ENCODE results near the gene SYP.

Gene SYP

GRCh38 chrX:49199906-49200771 lies at the start of gene SYP:
Gene SYP (minus strand): TSS chrX:49200193. CDS start chrX:49200186, 7 bp downstream.
- peak; percentile 74 to 82 (median 78) for DNase-seq (ENCODE audit: low read depth in 2 of 3, low spot score in 1 of 3)

- no peak for DNase-seq (ENCODE audit: low read depth in 2 of 3, low spot score in 1 of 3)
These were observed 49.6 kb upstream of the SYP start for GRCh38 chrX:49249616-49250015.

GRCh38 chrX:49249071-49249470 lies 49.1 kb upstream of the SYP start:
- DNase-seq (ENCODE audit: low read depth in 2 of 3, low spot score in 1 of 3): no peak

- no peak for DNase-seq (ENCODE audit: low read depth in 2 of 3, low spot score in 1 of 3)
These were observed 48.2 kb upstream of the SYP start for GRCh38 chrX:49247916-49248811.

- no peak for DNase-seq (ENCODE audit: low read depth in 2 of 3, low spot score in 1 of 3)
These were observed 47.4 kb upstream of the SYP start for GRCh38 chrX:49247346-49247745.

- no peak for DNase-seq (ENCODE audit: low read depth in 2 of 3, low spot score in 1 of 3)
These were observed 46.5 kb upstream of the SYP start for GRCh38 chrX:49246541-49246940.

- no peak for DNase-seq (ENCODE audit: low read depth in 2 of 3, low spot score in 1 of 3)
These were observed 44.2 kb upstream of the SYP start for GRCh38 chrX:49244207-49244606.

GRCh38 chrX:49243166-49243565 lies 43.2 kb upstream of the SYP start:
- no peak for DNase-seq (ENCODE audit: low read depth in 2 of 3, low spot score in 1 of 3)

- DNase-seq (ENCODE audit: low read depth in 2 of 3, low spot score in 1 of 3): no peak
These were observed 42.6 kb upstream of the SYP start for GRCh38 chrX:49242545-49243066.

GRCh38 chrX:49238735-49239134 lies 38.7 kb upstream of the SYP start:
- no peak for DNase-seq (ENCODE audit: low read depth in 2 of 3, low spot score in 1 of 3)

- DNase-seq (ENCODE audit: low read depth in 2 of 3, low spot score in 1 of 3): no peak
These were observed 37.1 kb upstream of the SYP start for GRCh38 chrX:49237060-49237459.

GRCh38 chrX:49233887-49234555 lies 34.0 kb upstream of the SYP start:
- DNase-seq (ENCODE audit: low read depth in 2 of 3, low spot score in 1 of 3): no peak

- no peak for DNase-seq (ENCODE audit: low read depth in 2 of 3, low spot score in 1 of 3)
These were observed 33.2 kb upstream of the SYP start, which contains the start of gene CACNA1F for GRCh38 chrX:49233176-49233575. Gene CACNA1F (minus strand): TSS chrX:49233340. CDS start chrX:49233309, 31 bp downstream.

GRCh38 chrX:49232525-49232924 lies 32.5 kb upstream of the SYP start:
- no peak for DNase-seq (ENCODE audit: low read depth in 2 of 3, low spot score in 1 of 3)

- DNase-seq (ENCODE audit: low read depth in 2 of 3, low spot score in 1 of 3): no peak
These were observed 31.5 kb upstream of the SYP start for GRCh38 chrX:49231333-49232000.

- peak; percentile 27 to 59 (median 52) for DNase-seq (ENCODE audit: low read depth in 2 of 3, low spot score in 1 of 3)
These were observed 30.7 kb upstream of the SYP start for GRCh38 chrX:49230500-49231232.

- no peak for DNase-seq (ENCODE audit: low read depth in 2 of 3, low spot score in 1 of 3)
These were observed 28.2 kb upstream of the SYP start for GRCh38 chrX:49228185-49228584.

- DNase-seq (ENCODE audit: low read depth in 2 of 3, low spot score in 1 of 3): no peak
These were observed 27.7 kb upstream of the SYP start for GRCh38 chrX:49227726-49228125.

- DNase-seq (ENCODE audit: low read depth in 2 of 3, low spot score in 1 of 3): no peak
These were observed 27.0 kb upstream of the SYP start for GRCh38 chrX:49226946-49227345.

- DNase-seq (ENCODE audit: low read depth in 2 of 3, low spot score in 1 of 3): no peak
These were observed 25.9 kb upstream of the SYP start for GRCh38 chrX:49225858-49226257.
